ENCODE results near the gene HES7. TPM values are rescaled to one million over a fixed set of nuclear protein-coding genes. Genes with fewer than 3 reads are reported as not detected.

The HES7 gene
- total RNA-seq, 2 experiments from 2014 or later, result 0.52 to 0.53 TPM

DNA sequence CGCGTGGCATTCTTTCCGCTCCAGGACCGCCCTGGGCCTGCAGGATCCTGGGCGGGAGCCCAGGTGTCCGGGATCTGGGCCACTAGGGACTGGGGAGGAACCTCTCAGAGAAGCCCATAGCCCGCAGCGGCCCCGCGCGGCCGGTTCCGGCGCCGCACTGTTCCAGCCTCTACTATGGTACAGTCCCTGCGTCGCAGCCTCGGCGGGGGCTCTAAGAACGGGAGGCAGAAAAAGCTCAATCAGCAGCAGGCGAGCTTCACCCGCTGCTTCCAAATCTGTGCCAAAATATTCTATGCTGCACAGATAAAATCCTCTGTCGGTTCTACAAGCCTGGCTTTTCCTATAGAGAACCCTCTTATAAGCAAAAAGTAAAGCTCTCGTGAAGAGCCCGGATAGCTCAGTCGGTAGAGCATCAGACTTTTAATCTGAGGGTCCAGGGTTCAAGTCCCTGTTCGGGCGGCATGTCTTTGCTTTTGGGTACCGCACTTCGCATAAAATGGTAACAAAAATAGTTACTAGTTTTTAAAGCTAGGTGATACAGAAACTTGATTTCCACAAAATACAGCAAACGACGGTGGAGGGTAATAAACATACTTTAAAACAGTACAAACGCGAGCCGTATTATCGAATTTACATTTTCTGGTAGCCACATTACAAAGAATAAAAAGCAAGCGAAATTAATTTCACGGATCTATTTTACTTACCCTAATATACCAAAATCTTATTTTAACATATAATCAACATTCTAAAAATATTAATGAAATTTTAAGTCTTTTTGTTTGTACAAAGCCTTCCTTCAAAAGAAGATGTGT, 4.9 kb downstream of the HES7 start:
- Histone ChIP-seq H3K9me3 (ENCODE audit: control insufficient read depth in 1 of 2, insufficient read depth in 1 of 2, low read length in 2 of 2) (peaks cover 0 to 8% of the 10 kb centered on the region in 2 experiments), H3K27me3 (ENCODE audit: control insufficient read depth in 1 of 2, insufficient read depth in 2 of 2, low read length in 2 of 2) (peaks cover 45 to 53% of the 10 kb centered on the region in 2 experiments), H3K4me1 (ENCODE audit: insufficient read depth, low read length) (peaks cover 65% of the 10 kb centered on the region), H3K27ac (ENCODE audit: low read depth in 1 of 2, low read length in 2 of 2) (peak overlapping the region; percentile 7 to 50), H3K36me3 (ENCODE audit: insufficient read depth, low read length) (no peaks in the 10 kb centered on the region), H3K4me3 (ENCODE audit: low read length) (peak overlapping the region; percentile 57)
- Mint-ChIP-seq H3K4me1 (ENCODE audit: low read depth) (peaks cover 53% of the 10 kb centered on the region), H3K9me3 (peaks cover 2% of the 10 kb centered on the region), H3K4me3 (peak overlapping the region; percentile 99), H3K36me3 (ENCODE audit: low read depth) (peaks cover 40% of the 10 kb centered on the region), H3K27ac (peak overlapping the region; percentile 100), H3K27me3 (peaks cover 66% of the 10 kb centered on the region)
- ATAC-seq (ENCODE audit: poor library complexity) (peak; percentile 60), DNase-seq (peak; percentile 75 to 92 (median 81))
- intact Hi-C loops (cut with DNase I, micrococcal nuclease), result loop anchor here (1.0 to 10.0 kb wide), 11 partner anchors 19 to 256 kb away; partner anchors contain the start of genes BORCS6 (in 1 of the 2), KRABD2 (in 1 of the 2) and PFAS (in 1 of the 2)
- CTCF ChIA-PET, result interaction anchor here (0.6 to 3.1 kb wide), 32 partner anchors 8 to 433 kb away, joined by 3 to 42 read pairs (median 5); partner anchors contain the start of genes AURKB, BORCS6 and CTC1
- TF ChIP-seq, protein P1, sequence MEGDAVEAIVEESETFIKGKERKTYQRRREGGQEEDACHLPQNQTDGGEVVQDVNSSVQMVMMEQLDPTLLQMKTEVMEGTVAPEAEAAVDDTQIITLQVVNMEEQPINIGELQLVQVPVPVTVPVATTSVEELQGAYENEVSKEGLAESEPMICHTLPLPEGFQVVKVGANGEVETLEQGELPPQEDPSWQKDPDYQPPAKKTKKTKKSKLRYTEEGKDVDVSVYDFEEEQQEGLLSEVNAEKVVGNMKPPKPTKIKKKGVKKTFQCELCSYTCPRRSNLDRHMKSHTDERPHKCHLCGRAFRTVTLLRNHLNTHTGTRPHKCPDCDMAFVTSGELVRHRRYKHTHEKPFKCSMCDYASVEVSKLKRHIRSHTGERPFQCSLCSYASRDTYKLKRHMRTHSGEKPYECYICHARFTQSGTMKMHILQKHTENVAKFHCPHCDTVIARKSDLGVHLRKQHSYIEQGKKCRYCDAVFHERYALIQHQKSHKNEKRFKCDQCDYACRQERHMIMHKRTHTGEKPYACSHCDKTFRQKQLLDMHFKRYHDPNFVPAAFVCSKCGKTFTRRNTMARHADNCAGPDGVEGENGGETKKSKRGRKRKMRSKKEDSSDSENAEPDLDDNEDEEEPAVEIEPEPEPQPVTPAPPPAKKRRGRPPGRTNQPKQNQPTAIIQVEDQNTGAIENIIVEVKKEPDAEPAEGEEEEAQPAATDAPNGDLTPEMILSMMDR (IDR thresholded peaks at IDR 0.05), result peak; percentile 81
- POLR2A ChIA-PET, result interaction anchor here (0.6 to 9.8 kb wide), 37 partner anchors 8 to 880 kb away, joined by 3 to 161 read pairs (median 6); partner anchors contain the start of genes AURKB, BORCS6, CNTROB and CTC1

DNA sequence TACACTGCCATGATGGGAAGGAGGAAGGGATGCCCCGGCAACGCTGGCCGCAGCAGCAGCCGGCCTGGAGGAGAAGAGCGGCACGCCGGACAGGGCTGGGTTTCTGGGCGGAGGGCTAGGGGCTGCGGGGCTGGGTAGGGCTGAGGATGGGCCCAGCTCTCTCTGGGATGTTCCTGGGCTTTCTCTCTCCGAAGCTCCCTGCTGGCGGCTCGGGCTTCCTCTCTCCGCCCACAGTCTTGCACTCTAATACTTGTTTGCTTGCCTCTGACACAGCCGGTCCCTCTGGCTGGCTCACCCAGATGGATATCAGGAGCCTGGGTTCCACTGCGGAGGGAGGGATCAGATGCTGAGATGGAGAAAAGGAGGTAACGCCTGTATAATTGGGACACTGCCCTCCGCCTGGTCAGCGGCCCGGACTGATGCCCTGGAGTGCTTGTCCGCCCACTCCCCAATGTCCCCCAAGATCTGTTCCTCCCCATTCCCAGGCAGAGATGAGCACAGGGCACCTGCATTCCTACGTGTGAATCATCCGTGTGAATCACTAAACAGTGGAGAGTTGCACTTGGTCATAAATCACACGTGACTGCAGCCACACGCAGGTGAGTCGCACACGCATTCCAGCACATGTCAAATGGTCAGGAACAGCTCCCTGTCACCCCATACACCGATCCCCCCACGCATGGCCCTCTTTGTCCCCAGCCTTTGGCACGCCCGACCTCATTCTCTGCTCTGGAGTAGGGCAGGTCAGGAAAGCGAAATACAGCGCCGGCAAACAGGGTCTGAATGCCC, 5.7 kb downstream of the HES7 start, which contains the start of gene ALOXE3:
TSS of gene ALOXE3 (minus strand) at position 535 of the 789 bp plus-strand sequence. CDS start at position 11, 524 bp downstream.
- peak within 1 kb of the TSS; percentile 57 for H3K4me3 ChIP-seq (ENCODE audit: low read length)

More for the DNA sequence above, 5.7 kb downstream of the HES7 start, which contains the start of gene ALOXE3:
- intact Hi-C loops (cut with DNase I, micrococcal nuclease), result loop anchor here (2.0 to 10.0 kb wide), 6 partner anchors 23 to 257 kb away; partner anchors contain the start of gene KRABD2 (in 1 of the 2)
- peak within 1 kb of the TSS; percentile 7 to 50 for H3K27ac ChIP-seq (ENCODE audit: low read depth in 1 of 2, low read length in 2 of 2)
- peaks cover 45% of the 10 kb centered on the region for H3K4me1 Mint-ChIP-seq (ENCODE audit: low read depth)
- peaks cover 66% of the 10 kb centered on the region for H3K27me3 Mint-ChIP-seq
- H3K36me3 ChIP-seq (ENCODE audit: insufficient read depth, low read length), result no peaks in the 10 kb centered on the region
- H3K4me3 Mint-ChIP-seq, result peak within 1 kb of the TSS; percentile 99
- H3K27ac Mint-ChIP-seq, result peak within 1 kb of the TSS; percentile 100
- peaks cover 35% of the 10 kb centered on the region for H3K36me3 Mint-ChIP-seq (ENCODE audit: low read depth)
- TF ChIP-seq, protein P1 (IDR thresholded peaks at IDR 0.05), result no peak
- H3K27me3 ChIP-seq (ENCODE audit: control insufficient read depth in 1 of 2, insufficient read depth in 2 of 2, low read length in 2 of 2), result peaks cover 37 to 46% of the 10 kb centered on the region in 2 experiments
- peak in 3 of 14 experiments; percentile 22 to 62 (median 48) for DNase-seq
- H3K9me3 Mint-ChIP-seq, result peaks cover 2% of the 10 kb centered on the region
- ChIA-PET POLR2A (interaction anchor here (1.0 to 9.8 kb wide), 21 partner anchors 8 to 432 kb away, joined by 3 to 161 read pairs (median 10); partner anchors contain the start of genes AURKB, BORCS6, CTC1 and PFAS), CTCF (interaction anchor here (0.7 to 3.1 kb wide), 18 partner anchors 8 to 432 kb away, joined by 3 to 42 read pairs (median 6); partner anchors contain the start of gene CTC1)
- H3K4me1 ChIP-seq (ENCODE audit: insufficient read depth, low read length), result peaks cover 57% of the 10 kb centered on the region
- peak; percentile 1 for ATAC-seq (ENCODE audit: poor library complexity)
- peaks cover 0 to 4% of the 10 kb centered on the region in 2 experiments for H3K9me3 ChIP-seq (ENCODE audit: control insufficient read depth in 1 of 2, insufficient read depth in 1 of 2, low read length in 2 of 2)

Measured in CD4-positive, alpha-beta T cell (primary cell).